HG03469 (cell line): Measurements from ENCODE around the gene EEF2KMT.
"Not testable (repeated sequence)": the region's sequence is repeated elsewhere in the genome, so short reads cannot be mapped to it uniquely, and the experiment has no call there.

Experiments
- ATAC-seq: cut with Tn5 transposase; IDR thresholded peaks from one replicate; pipeline ENCODE4 v1.9.1; 2021; ENCODE audit warnings: mild to moderate bottlenecking, moderate library complexity, moderate number of reproducible peaks; ENCODE audit not compliant: unreplicated experiment

The EEF2KMT gene

GRCh38 chr16:5095145-5095830, 2.3 kb downstream of the EEF2KMT start:
- ATAC-seq = not testable (repeated sequence)

- not testable (repeated sequence) for ATAC-seq
Observed at GRCh38 chr16:5093746-5094145, 3.8 kb downstream of the EEF2KMT start.

GRCh38 chr16:5093081-5093480, 4.5 kb downstream of the EEF2KMT start:
- ATAC-seq = not testable (repeated sequence)

GRCh38 chr16:5090592-5090991, 7.0 kb downstream of the EEF2KMT start:
- ATAC-seq = not testable (repeated sequence)

- not testable (repeated sequence) for ATAC-seq
Observed at GRCh38 chr16:5089911-5090555, 7.6 kb downstream of the EEF2KMT start.

GRCh38 chr16:5088936-5089335, 8.7 kb downstream of the EEF2KMT start:
- ATAC-seq = not testable (repeated sequence)

GRCh38 chr16:5088086-5088790, 9.4 kb downstream of the EEF2KMT start:
- ATAC-seq = not testable (repeated sequence)

GRCh38 chr16:5085716-5086115, 11.9 kb downstream of the EEF2KMT start:
- not testable (repeated sequence) for ATAC-seq

- not testable (repeated sequence) for ATAC-seq
Observed at GRCh38 chr16:5084802-5085201, 12.8 kb downstream of the EEF2KMT start.

GRCh38 chr16:5084099-5084731, 13.4 kb downstream of the EEF2KMT start:
- not testable (repeated sequence) for ATAC-seq

GRCh38 chr16:5083646-5084045, 13.9 kb downstream of the EEF2KMT start:
- not testable (repeated sequence) for ATAC-seq

- ATAC-seq = not testable (repeated sequence)
Observed at GRCh38 chr16:5080996-5081395, 16.6 kb downstream of the EEF2KMT start.

GRCh38 chr16:5080461-5080860, 17.1 kb downstream of the EEF2KMT start:
- not testable (repeated sequence) for ATAC-seq

- ATAC-seq = no peak
Observed at GRCh38 chr16:5078626-5079025, 19.0 kb downstream of the EEF2KMT start.

- ATAC-seq = no peak
Observed at GRCh38 chr16:5077304-5077703, 20.3 kb downstream of the EEF2KMT start.

GRCh38 chr16:5075637-5076036, 22.0 kb downstream of the EEF2KMT start:
- no peak for ATAC-seq

GRCh38 chr16:5073771-5074170, 23.8 kb downstream of the EEF2KMT start:
- not testable (repeated sequence) for ATAC-seq

GRCh38 chr16:5073279-5073629, 24.3 kb downstream of the EEF2KMT start:
- no peak for ATAC-seq

GRCh38 chr16:5072334-5073278, 25.0 kb downstream of the EEF2KMT start:
- no peak for ATAC-seq

- ATAC-seq = peak; percentile 74
Observed at GRCh38 chr16:5071681-5072333, 25.8 kb downstream of the EEF2KMT start, which contains the start of gene ALG1. Gene ALG1, plus strand, starts transcription at chr16:5071843. Its CDS starts 7 bp downstream, at chr16:5071850.
